CD4-positive, CD25-positive, alpha-beta regulatory T cell (primary cell): ENCODE measurements around the gene RAD51B. TPM values are rescaled to one million over a fixed set of nuclear protein-coding genes. Genes with fewer than 3 reads are reported as not detected.

Source experiments
- polyA plus RNA-seq, 4 donors: library from polyadenylated mRNA; unstranded; fragments of 300-500 nt; fragmentation: Illumina TruSeq; gene quantifications; one replicate each; pipeline ENCODE4 v1.2.3, GENCODE V29; 2021
- total RNA-seq: library from RNA; stranded (reverse); gene quantifications from one replicate; pipeline ENCODE4 v1.2.3, GENCODE V29; 2022

RAD51B gene
- total and polyA plus RNA-seq, 5 donors from 2014 or later, result 19.1 to 40.2 (median 28.1) TPM

Other genes starting within 250 kb of the RAD51B start
- gene PIGH, start 219.5 kb upstream of the RAD51B start, total RNA-seq, result 35.6 TPM
- 10 to 100 TPM; 34.8 to 46.2 (median 38.4) TPM for gene PIGH, start 219.5 kb upstream of the RAD51B start, polyA plus RNA-seq
- 4.3 TPM for gene ARG2, start 199.9 kb upstream of the RAD51B start, total RNA-seq
- gene ARG2, start 199.9 kb upstream of the RAD51B start, polyA plus RNA-seq, result 1 to 10 TPM in 2 of 4 donors, under 1 TPM in 2; 0.96 to 1.9 (median 1.0) TPM
- gene VTI1B, start 145.1 kb upstream of the RAD51B start, total RNA-seq, result 46.0 TPM
- 10 to 100 TPM; 61.6 to 90.0 (median 78.6) TPM for gene VTI1B, start 145.1 kb upstream of the RAD51B start, polyA plus RNA-seq
- gene RDH11, start 124.0 kb upstream of the RAD51B start, total RNA-seq, result 26.7 TPM
- 10 to 100 TPM; 66.7 to 84.1 (median 77.6) TPM for gene RDH11, start 124.0 kb upstream of the RAD51B start, polyA plus RNA-seq
- gene RDH12, start 117.9 kb upstream of the RAD51B start, total RNA-seq, result not detected
- not detected for gene RDH12, start 117.9 kb upstream of the RAD51B start, polyA plus RNA-seq
- gene ZFYVE26, start 3.2 kb upstream of the RAD51B start, total RNA-seq, result 27.4 TPM
- gene ZFYVE26, start 3.2 kb upstream of the RAD51B start, polyA plus RNA-seq, result 1 to 10 TPM; 2.9 to 5.2 (median 3.4) TPM